Activated naive CD8-positive, alpha-beta T cell treated with anti-CD3 and anti-CD28 coated beads, Interleukin-2, amount 10 ng/mL, durations not matched to agents 7 days and 5 days (primary cell): ENCODE data around the gene GPR34. TPM values are rescaled to one million over a fixed set of nuclear protein-coding genes. Genes with fewer than 3 reads are reported as not detected.
A peak's percentile ranks its signal among the peaks of the same experiment; 100 is the strongest.
"Not testable (repeated sequence)": the region's sequence is repeated elsewhere in the genome, so short reads cannot be mapped to it uniquely, and the experiment has no call there.

ENCODE experiments used
- ATAC-seq: fragments of 150-1000 bp; cut with Tn5 transposase; one replicate; pipeline ENCODE4 v1.10.0; 2021; ENCODE audit warnings: low read depth, moderate library complexity
- POLR2A ChIA-PET: fragments of 350-600 bp; sonication (Branson Sonifier 250); formaldehyde crosslinking; loops from one replicate; lab custom pipeline; 2021; ENCODE audit warnings: antibody characterized with exemption; lab: Charles Lee
- DNase-seq: peaks from one replicate; pipeline ENCODE4 v3.0.0; 2021
- H3K27ac Mint-ChIP-seq: one replicate; pipeline ENCODE4 v1.8.0; 2022; ENCODE audit warnings: mild to moderate bottlenecking, mixed read lengths
- H3K27me3 Mint-ChIP-seq: one replicate; pipeline ENCODE4 v1.8.0; 2022; ENCODE audit warnings: mild to moderate bottlenecking, moderate library complexity, mixed read lengths
- H3K36me3 Mint-ChIP-seq: one replicate; pipeline ENCODE4 v1.8.0; 2021; ENCODE audit warnings: mild to moderate bottlenecking, mixed read lengths
- H3K4me1 Mint-ChIP-seq: one replicate; pipeline ENCODE4 v1.8.0; 2021; ENCODE audit warnings: mixed read lengths
- H3K4me3 Mint-ChIP-seq: one replicate; pipeline ENCODE4 v1.8.0; 2022; ENCODE audit warnings: mild to moderate bottlenecking, moderate library complexity, mixed read lengths
- H3K9me3 Mint-ChIP-seq: one replicate; pipeline ENCODE4 v1.8.0; 2021; ENCODE audit warnings: mixed read lengths
- total RNA-seq, 2 experiments: library from RNA; stranded (reverse); gene quantifications; one replicate each; pipeline ENCODE4 v1.2.3, GENCODE V29; 2021

GPR34 gene
- total RNA-seq, 2 experiments from 2014 or later, result 1.8 to 2.7 TPM

GRCh38 chrX:41672643-41673042 lies 16.1 kb upstream of the GPR34 start:
- H3K36me3 Mint-ChIP-seq, result peaks cover 33% of the 10 kb centered on the region
- ATAC-seq (no peak), DNase-seq (no peak)
- H3K4me1 Mint-ChIP-seq, result peaks cover 30% of the 10 kb centered on the region
- H3K9me3 Mint-ChIP-seq, result no peaks in the 10 kb centered on the region
- no peaks in the 10 kb centered on the region for H3K27me3 Mint-ChIP-seq
- H3K27ac Mint-ChIP-seq, result no peak overlapping the region
- POLR2A ChIA-PET, result no interaction called here
- no peak overlapping the region for H3K4me3 Mint-ChIP-seq

- H3K9me3 Mint-ChIP-seq, POLR2A ChIA-PET: not testable (repeated sequence)
- peaks cover 28% of the 10 kb centered on the region for H3K36me3 Mint-ChIP-seq
Measured at GRCh38 chrX:41676361-41676760, 12.4 kb upstream of the GPR34 start.

GRCh38 chrX:41677183-41678060 lies 11.4 kb upstream of the GPR34 start:
- DNase-seq, result no peak
- Mint-ChIP-seq H3K9me3 (no peaks in the 10 kb centered on the region), H3K36me3 (peaks cover 28% of the 10 kb centered on the region), H3K4me1 (peaks cover 19% of the 10 kb centered on the region), H3K27ac (no peak overlapping the region), H3K27me3 (no peaks in the 10 kb centered on the region), H3K4me3 (no peak overlapping the region)
- POLR2A ChIA-PET, result no interaction called here
- ATAC-seq, result no peak

More at GRCh38 chrX:41676361-41676760, 12.4 kb upstream of the GPR34 start:
- not testable (repeated sequence) for ATAC-seq, DNase-seq, H3K27ac Mint-ChIP-seq, H3K4me3 Mint-ChIP-seq, H3K27me3 Mint-ChIP-seq
- H3K4me1 Mint-ChIP-seq, result peaks cover 23% of the 10 kb centered on the region

GRCh38 chrX:41684138-41684537 lies 4.6 kb upstream of the GPR34 start:
- Mint-ChIP-seq H3K4me3 (no peak overlapping the region), H3K36me3 (peaks cover 6% of the 10 kb centered on the region), H3K9me3 (no peaks in the 10 kb centered on the region), H3K27me3 (no peaks in the 10 kb centered on the region), H3K4me1 (peaks cover 19% of the 10 kb centered on the region), H3K27ac (no peak overlapping the region)
- POLR2A ChIA-PET, result no interaction called here
- ATAC-seq, result no peak
- DNase-seq, result no peak

GRCh38 chrX:41684940-41685339 lies 3.8 kb upstream of the GPR34 start:
- Mint-ChIP-seq H3K27me3 (no peaks in the 10 kb centered on the region), H3K4me3 (no peak overlapping the region), H3K9me3 (no peaks in the 10 kb centered on the region), H3K36me3 (peaks cover 5% of the 10 kb centered on the region), H3K4me1 (peaks cover 21% of the 10 kb centered on the region), H3K27ac (no peak overlapping the region)
- POLR2A ChIA-PET, result no interaction called here
- DNase-seq, result no peak
- ATAC-seq, result no peak

- POLR2A ChIA-PET, result no interaction called here
- Mint-ChIP-seq H3K9me3 (no peaks in the 10 kb centered on the region), H3K36me3 (peaks cover 2% of the 10 kb centered on the region), H3K27me3 (no peaks in the 10 kb centered on the region), H3K4me3 (no peak overlapping the region), H3K27ac (peak overlapping the region; percentile 25), H3K4me1 (peaks cover 22% of the 10 kb centered on the region)
- ATAC-seq (no peak), DNase-seq (no peak)
Measured at GRCh38 chrX:41686788-41687187, 2.0 kb upstream of the GPR34 start.

GRCh38 chrX:41688156-41688555 lies 617 bp upstream of the GPR34 start:
- ATAC-seq (no peak), DNase-seq (no peak)
- no peaks in the 10 kb centered on the region for H3K9me3 Mint-ChIP-seq
- peaks cover 29% of the 10 kb centered on the region for H3K4me1 Mint-ChIP-seq
- H3K27me3 Mint-ChIP-seq, result no peaks in the 10 kb centered on the region
- H3K27ac Mint-ChIP-seq, result no peak overlapping the region
- peak overlapping the region; percentile 70 for H3K4me3 Mint-ChIP-seq
- H3K36me3 Mint-ChIP-seq, result peaks cover 6% of the 10 kb centered on the region
- POLR2A ChIA-PET, result interaction anchor here (0.7 kb wide), 1 partner anchor 60 kb away, joined by 4 read pairs; no protein-coding TSS in a partner anchor

GRCh38 chrX:41689711-41690110 lies 938 bp downstream of the GPR34 start:
- POLR2A ChIA-PET, result no interaction called here
- no peak for DNase-seq
- Mint-ChIP-seq H3K9me3 (no peaks in the 10 kb centered on the region), H3K27me3 (no peaks in the 10 kb centered on the region), H3K4me3 (peak overlapping the region; percentile 40), H3K4me1 (peaks cover 39% of the 10 kb centered on the region), H3K27ac (no peak overlapping the region), H3K36me3 (peaks cover 13% of the 10 kb centered on the region)
- ATAC-seq, result no peak

GRCh38 chrX:41692162-41692749 lies 3.5 kb downstream of the GPR34 start:
- H3K27ac Mint-ChIP-seq, result peak overlapping the region; percentile 60
- POLR2A ChIA-PET, result interaction anchor here (0.6 kb wide), 1 partner anchor 415 kb away, joined by 4 read pairs; no protein-coding TSS in a partner anchor

GRCh38 chrX:41693024-41693423 lies 4.3 kb downstream of the GPR34 start:
- H3K4me1 Mint-ChIP-seq, result peaks cover 36% of the 10 kb centered on the region
- DNase-seq, result no peak
- H3K4me3 Mint-ChIP-seq, result peak overlapping the region; percentile 61
- H3K9me3 Mint-ChIP-seq, result peaks cover 2% of the 10 kb centered on the region
- peak; percentile 52 for ATAC-seq
- POLR2A ChIA-PET, result no interaction called here
- peak overlapping the region; percentile 85 for H3K27ac Mint-ChIP-seq
- H3K27me3 Mint-ChIP-seq, result no peaks in the 10 kb centered on the region
- H3K36me3 Mint-ChIP-seq, result peaks cover 23% of the 10 kb centered on the region

More at GRCh38 chrX:41692162-41692749, 3.5 kb downstream of the GPR34 start:
- H3K36me3 Mint-ChIP-seq, result peaks cover 23% of the 10 kb centered on the region
- peaks cover 39% of the 10 kb centered on the region for H3K4me1 Mint-ChIP-seq
- H3K4me3 Mint-ChIP-seq, result peak overlapping the region; percentile 61
- DNase-seq (no peak), ATAC-seq (no peak)
- H3K9me3 Mint-ChIP-seq, result peaks cover 2% of the 10 kb centered on the region
- H3K27me3 Mint-ChIP-seq, result no peaks in the 10 kb centered on the region

- ATAC-seq, result no peak
- H3K9me3 Mint-ChIP-seq, result peaks cover 2% of the 10 kb centered on the region
- peaks cover 27% of the 10 kb centered on the region for H3K36me3 Mint-ChIP-seq
- H3K4me3 Mint-ChIP-seq, result no peak overlapping the region
- H3K27ac Mint-ChIP-seq, result no peak overlapping the region
- POLR2A ChIA-PET, result interaction anchor here (0.6 to 1.9 kb wide), 2 partner anchors 25 to 211 kb away, joined by 4 read pairs; no protein-coding TSS in a partner anchor
- H3K27me3 Mint-ChIP-seq, result no peaks in the 10 kb centered on the region
- DNase-seq, result no peak
- H3K4me1 Mint-ChIP-seq, result peaks cover 31% of the 10 kb centered on the region
Measured at GRCh38 chrX:41695426-41695825, 6.7 kb downstream of the GPR34 start.

GRCh38 chrX:41703574-41704029 lies 14.8 kb downstream of the GPR34 start:
- ATAC-seq (no peak), DNase-seq (no peak)
- Mint-ChIP-seq H3K9me3 (no peaks in the 10 kb centered on the region), H3K4me3 (no peak overlapping the region), H3K4me1 (peaks cover 22% of the 10 kb centered on the region), H3K27ac (no peak overlapping the region), H3K36me3 (peaks cover 7% of the 10 kb centered on the region), H3K27me3 (no peaks in the 10 kb centered on the region)
- POLR2A ChIA-PET, result no interaction called here

- no peak for DNase-seq
- Mint-ChIP-seq H3K36me3 (peaks cover 7% of the 10 kb centered on the region), H3K4me3 (peak overlapping the region; percentile 50), H3K27me3 (no peaks in the 10 kb centered on the region), H3K9me3 (no peaks in the 10 kb centered on the region), H3K27ac (peak overlapping the region; percentile 79), H3K4me1 (peaks cover 27% of the 10 kb centered on the region)
- ATAC-seq, result no peak
- POLR2A ChIA-PET, result interaction anchor here (1.3 kb wide), 1 partner anchor 20 kb away, joined by 3 read pairs; no protein-coding TSS in a partner anchor
Measured at GRCh38 chrX:41705042-41705441, 16.3 kb downstream of the GPR34 start.
